Activated T-cell treated with anti-CD3 and anti-CD28 coated beads for 48 hours (primary cell): ENCODE data around the gene BPIFB2.
"Not testable (repeated sequence)": the region's sequence is repeated elsewhere in the genome, so short reads cannot be mapped to it uniquely, and the experiment has no call there.

Source experiments
- DNase-seq: peaks from one replicate; pipeline ENCODE4 v3.0.0-alpha.2; 2020; ENCODE audit warnings: low read depth

Gene BPIFB2, protein sequence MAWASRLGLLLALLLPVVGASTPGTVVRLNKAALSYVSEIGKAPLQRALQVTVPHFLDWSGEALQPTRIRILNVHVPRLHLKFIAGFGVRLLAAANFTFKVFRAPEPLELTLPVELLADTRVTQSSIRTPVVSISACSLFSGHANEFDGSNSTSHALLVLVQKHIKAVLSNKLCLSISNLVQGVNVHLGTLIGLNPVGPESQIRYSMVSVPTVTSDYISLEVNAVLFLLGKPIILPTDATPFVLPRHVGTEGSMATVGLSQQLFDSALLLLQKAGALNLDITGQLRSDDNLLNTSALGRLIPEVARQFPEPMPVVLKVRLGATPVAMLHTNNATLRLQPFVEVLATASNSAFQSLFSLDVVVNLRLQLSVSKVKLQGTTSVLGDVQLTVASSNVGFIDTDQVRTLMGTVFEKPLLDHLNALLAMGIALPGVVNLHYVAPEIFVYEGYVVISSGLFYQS

DNA sequence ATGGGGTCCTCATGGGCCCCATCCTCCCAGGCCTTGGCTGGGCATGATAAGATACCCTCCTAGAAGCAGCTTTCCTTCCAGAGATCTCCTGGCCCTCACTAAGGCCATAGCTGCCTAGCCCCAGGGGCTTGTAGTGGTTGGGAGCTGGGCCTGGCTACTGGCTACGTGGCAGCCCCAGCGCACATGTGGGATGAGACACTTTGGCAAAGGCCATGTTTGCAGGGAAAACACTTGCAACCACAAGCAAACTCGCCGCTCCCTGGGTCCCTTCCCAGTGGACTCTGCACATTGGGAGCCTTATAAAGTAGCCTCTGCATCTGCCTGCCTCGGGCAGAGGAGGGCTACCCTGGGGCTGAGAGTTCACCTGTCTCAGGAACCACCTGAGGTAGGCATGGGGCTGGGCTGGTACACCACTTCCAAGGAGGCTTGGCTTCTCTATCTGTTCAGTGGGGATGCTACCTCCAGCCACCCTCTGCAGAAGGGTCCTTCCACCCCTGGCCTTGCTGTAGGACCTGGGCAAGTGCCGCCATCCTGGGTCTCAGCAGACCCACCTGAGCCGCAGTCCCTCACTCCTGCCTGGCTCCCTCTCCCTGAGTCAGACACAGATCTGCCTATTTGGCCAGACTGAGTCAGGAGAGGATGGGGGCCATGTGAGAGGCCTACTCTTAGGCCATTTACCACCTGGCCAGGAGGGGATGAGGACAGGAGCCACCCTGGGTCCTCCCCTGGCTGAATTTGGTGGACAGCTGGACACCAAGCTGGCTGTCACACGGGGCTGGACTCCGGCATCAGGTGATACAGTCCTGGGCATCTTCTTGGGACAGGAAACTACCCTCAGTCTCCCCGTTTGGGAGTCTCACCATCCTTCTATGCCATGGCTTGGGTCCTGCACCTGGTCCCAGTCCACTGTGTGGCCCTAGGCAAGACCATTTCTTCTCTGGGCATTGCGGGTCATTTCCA lies at the start of gene BPIFB2:
Gene BPIFB2, plus strand, starts transcription at position 329 of the 960 bp plus-strand sequence. CDS start 871 bp downstream, outside the sequence.
- no peak for DNase-seq

DNA sequence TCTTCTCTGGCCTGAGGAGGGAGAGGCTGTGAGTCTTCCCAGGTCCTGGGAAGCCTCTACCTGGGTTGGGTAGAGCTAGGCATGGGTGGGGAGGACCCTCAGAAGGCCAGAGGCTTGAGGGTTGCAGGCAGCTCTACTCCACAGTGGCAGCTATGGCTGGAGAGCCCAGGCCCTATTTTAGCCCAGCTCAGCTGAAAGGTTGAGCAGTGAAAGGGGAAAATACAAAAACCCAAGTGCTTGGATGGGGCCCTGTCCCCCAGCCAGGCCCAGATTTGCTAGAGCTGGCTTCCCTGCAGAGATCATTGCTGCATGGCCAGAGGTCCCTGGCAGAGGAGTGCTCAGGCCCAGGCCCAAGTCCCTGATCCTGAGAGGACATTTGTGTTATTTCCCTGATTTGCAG lies 48.9 kb upstream of the BPIFB2 start:
- DNase-seq, result no peak

DNA sequence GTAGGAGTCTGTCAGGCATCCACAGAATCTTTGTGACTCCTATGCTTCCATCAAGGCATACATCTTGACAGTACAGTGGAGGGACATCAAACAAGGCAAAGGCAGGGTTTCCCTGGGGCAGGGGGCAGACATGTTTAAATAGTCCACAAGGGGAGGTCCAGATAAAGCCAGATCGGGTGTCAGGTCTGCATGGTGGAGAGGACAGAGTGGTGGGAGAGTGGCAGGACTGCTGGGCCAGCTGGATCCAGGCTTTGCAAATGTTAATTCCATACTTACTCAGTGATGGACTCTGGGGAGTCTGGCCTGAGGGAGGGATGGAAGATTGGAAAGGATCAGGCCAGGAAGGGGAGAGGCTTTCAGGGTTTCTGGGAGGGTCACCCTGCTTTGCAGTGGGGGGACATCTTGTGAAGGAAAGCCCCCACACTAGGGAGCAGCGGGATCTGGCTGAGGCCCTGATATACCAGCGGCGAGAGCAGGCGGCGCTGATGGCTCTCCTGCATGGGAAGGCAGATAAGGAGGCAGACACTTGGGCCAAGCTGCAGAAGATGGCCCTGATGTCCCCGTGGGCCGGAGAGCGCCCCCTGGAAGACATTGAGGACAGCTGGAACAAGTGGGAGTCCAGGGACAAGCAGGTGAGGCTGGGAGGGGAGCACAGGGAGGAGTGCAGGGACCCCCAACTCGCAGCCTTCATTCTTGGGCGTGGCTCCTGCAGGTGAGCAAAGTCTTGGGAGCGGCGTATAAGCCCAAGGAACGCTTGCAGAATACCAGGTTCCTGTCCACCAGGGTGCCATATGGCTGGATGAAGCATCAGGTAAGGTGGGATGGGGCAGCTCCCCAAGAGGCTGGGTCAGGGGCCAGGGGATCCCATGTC lies 47.9 kb upstream of the BPIFB2 start:
- no peak for DNase-seq

DNA sequence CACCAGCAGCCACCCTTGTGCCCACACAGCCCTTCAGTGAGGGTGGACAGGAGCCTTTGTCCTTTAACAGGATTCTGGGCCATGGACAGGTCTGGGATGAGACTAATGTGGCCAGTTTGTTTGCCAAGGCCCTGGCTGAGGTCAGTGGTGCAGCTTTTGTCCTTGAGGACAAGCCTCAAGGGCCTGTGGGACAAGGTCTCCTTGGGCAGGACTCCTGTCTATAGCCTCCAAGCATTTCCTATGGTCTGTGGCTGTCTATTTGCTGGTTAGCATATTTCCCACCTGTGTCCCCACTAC lies 47.3 kb upstream of the BPIFB2 start:
- no peak for DNase-seq

DNA sequence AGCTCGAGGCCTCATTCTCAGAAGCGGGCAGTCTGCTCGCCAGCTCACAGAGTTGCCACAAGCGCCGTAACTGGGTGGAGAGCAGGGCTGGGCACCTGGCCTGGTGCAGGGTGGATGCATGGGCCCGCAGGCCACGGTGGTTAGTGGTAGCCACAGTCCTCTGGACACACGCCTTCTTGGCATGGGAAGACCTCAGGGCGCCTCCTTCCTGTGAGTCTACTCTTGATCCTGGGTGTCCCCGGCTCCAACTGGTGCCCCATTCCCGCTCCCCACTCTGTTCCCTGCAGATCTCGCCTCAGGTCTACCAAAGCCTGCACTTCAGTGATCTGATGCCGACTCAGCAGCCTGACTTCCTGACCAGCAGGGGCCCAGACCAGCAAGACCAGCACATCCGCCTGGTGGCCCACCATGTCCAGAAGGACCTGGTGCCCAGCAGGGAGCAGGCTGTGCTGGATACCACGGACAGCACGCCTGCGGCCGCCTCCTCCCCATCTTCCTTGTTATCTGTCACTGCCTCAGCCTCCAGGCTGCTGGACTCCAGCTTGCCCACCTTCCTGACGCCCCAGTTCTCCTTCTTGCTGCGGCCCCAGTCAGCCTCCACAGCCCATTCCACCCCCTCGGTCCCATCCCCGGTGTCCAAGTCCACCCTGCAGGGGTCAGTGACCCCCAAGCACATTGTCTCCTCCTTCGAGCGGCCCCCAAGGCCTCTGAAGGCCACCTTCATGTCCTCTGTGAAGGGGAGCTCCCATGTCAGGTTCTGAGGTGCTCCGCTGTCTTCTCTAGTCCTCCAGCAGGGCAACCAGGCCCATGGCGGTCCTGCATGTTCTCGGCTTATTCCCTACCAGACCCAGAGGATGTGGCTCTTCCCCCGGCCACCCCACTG lies 46.4 kb upstream of the BPIFB2 start:
- DNase-seq, result no peak

DNA sequence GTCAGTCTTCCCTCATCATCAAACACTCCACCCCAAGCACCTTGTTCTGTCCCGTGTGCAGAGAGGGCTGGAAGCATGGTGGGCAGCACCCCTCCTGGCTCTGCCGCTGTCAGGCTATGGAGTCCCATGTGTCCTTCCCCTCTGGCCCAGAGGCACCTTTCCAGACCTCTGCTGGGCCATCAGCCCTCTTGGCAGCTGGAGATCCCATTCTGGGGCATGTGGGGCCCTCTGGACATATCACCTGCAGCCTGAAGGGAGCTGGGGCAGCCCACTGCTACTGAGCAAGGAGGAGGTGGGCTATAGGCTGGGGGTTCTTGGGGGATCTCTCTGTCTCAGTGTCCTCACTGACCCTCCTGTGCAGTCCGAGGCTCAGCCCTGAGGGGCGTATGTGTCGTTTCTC lies 45.5 kb upstream of the BPIFB2 start:
- DNase-seq, result no peak

DNA sequence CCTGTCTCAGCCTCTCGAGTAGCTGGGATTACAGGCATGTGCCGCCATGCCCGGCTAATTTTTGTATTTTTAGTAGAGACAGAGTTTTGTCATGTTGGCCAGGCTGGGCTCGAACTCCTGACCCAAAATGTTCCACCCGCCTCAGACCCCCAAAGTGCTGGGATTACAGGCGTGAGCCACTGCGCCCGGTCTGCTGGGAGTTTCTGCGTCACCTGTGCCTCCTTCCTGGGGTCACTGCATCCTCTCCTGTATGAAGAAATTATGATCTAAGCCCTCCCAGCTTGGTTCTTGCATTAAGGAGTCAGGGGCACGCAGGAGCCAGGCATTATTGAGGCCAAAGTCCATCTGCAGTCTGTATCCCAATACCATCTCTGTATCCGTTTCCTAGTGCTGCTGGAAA lies 44.9 kb upstream of the BPIFB2 start:
- DNase-seq, result not testable (repeated sequence)

DNA sequence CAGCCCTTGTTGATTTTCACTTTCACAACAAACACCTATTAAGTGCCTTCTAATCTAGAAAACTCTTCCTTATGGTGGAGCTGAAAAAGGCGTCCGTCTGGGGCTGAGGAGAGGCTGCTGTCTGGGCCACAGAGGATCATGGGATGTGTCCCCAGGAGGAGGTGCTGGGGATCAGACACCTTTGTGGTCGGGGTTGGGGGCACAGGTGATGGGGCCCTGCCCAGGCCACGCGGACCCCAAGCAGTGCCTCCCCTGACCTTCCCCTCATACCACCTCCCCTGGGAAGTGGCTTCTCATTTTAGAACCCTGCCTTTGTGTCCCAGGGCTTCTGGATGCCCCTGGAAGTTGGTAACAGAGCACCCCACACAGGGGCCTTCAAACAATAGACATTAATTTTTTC lies 44.3 kb upstream of the BPIFB2 start:
- no peak for DNase-seq

DNA sequence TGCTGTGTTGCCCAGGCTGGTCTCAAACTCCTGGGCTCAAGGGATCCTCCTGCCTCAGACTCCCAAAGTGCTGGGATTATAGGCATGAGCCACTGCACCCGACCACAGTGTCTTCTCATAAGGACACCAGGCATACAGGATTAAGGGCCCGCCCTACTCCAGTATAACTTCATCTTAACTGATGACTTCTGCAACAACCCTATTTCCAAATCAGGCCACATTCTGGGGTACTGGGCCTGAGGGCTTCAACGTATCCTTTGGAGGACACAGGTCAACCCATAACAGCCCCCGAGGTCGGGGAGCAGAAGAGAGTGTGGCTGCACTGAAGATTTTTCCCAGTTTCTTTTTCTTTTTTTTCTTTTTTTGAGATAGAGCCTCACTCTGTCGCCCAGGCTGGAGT lies 42.9 kb upstream of the BPIFB2 start:
- DNase-seq, result no peak

DNA sequence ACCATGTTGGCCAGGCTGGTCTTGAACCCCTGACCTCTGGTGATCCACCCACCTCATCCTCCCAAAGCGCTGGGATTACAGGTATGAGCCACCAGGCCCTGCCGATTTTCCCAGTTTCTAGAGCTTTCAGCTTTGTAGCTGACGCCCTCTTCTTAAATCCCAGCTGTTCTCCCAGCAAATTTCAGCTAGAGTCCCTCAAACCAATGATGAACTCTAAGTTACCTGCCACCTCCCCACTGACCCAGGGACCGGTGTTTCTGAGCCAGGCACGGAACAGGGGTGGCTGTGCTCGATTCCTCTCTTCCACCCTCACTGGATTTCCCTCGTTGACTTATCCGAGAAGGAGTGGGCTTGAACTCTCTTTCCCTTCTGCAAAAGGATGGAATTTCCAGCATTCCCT lies 42.4 kb upstream of the BPIFB2 start:
- no peak for DNase-seq

DNA sequence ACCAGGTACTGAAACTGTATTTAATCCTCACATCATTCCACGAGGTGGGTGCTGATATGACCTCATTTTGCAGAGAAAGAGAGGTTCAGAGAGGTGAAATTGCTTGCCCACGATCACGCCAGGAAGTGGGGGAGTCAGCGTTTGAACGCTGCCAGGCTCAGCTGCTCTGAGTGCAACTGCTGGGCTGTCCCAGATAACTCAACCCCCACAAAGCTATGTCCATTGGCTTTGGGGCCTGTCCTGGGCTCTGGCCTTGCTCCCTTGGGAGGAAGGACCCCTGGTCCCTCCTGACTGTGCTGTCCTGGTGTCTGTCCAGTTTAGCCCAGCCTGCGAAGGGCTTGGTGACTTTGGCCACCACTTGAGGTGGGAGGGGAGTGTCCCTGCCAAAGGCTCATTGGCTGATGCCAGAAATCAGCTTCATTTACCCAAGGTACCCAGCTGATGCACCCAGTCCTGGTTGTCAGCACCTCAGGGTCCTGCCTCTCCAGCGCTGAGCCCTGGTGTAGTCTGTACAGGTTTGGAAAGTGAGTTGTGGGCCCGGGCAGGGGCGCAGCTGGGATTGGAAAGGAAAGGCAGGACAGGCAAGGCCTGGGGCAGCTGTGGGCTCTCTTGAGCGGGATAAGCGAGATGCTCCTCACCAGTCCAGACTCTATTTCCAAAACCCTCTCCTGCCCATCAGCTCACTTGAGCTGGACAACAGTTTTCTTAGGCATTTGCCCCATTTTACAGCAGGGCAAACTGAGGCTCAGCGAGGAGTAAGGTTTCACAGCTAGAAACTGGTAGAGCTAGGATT lies 41.7 kb upstream of the BPIFB2 start:
- no peak for DNase-seq

DNA sequence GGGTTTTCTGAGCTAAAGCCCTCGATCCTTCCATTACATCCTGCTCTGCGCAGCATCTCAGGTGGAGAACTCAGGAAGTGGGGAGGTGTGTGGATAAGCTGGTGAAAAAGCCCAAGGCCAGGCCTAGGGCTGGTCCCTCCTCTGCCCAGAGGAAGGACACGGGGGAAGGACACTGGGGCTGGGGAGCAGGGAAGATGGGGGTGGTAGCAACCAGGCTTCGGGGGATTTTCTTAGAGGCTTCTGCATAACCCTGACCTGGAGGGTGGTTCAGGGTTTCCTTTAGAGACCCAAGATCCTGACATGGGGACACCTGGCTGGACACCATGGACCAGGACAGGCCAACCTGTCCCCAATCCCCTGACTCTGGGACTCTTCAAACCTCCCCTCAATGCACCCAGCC lies 41.1 kb upstream of the BPIFB2 start:
- no peak for DNase-seq

DNA sequence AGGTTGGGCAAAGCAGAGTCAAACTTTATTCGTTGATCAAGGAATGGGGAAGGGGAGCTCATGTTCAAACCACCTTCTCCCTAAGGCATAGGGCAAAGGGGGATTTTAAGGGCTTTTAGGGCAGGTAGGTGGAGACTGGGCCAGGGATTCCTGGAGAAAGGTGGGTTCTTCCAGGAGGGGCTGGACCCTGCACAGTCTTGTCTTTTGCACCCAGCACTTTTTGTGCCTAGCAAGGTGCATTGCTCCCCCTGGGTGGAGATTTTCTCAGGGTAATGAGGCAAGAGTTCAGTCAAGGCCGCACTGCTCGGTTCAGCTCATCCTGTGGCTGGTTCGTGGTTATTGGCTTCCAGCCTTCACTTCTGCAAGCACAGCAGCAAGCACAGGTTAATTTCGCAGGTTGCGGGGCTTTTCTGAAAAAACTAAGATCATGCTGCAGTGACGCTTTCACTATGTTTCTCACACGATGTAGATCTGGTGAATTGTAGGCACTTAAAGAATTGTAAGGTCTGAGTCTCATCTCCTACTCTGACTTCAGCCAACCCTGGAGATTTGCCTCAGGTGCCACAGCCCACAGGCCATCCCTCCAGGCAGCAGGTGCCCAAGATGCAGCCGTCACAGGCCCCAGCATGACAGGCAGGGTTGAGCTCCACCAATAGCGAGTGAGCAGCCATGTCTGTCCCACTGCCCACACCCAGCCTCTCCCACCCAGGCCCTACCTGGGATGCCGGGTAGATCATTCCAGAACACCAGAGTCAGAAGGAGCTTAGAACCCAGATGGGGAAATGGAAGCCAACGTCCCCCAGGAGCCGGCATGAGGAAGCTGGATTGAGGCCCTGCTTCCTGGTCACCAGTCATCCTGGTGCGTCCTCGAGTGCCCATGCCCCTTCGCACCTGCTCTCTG lies 40.4 kb upstream of the BPIFB2 start:
- no peak for DNase-seq

DNA sequence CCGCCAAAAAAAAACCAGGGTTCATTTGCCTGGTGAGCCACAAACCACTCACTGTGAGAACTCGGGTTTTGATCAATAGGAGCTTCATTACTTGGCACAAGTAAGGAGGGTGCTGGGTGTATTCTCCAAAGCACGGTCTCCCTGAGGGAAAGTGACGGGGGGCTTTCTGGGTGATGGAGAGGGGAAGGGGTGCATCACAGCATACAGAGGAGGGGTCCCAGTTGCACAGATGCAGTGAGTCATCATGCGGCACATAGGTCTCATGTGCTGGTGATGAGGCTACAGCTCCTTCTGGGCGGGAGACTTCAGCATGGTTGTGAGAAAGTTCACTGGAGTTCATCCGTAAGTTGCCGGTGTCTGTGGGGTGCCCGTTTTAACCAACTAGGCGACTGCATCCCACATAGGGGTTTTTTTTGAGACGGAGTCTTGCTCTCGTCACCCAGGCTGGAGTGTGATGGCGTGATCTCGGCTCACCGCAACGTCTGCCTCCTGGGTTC lies 39.5 kb upstream of the BPIFB2 start:
- DNase-seq, result no peak

DNA sequence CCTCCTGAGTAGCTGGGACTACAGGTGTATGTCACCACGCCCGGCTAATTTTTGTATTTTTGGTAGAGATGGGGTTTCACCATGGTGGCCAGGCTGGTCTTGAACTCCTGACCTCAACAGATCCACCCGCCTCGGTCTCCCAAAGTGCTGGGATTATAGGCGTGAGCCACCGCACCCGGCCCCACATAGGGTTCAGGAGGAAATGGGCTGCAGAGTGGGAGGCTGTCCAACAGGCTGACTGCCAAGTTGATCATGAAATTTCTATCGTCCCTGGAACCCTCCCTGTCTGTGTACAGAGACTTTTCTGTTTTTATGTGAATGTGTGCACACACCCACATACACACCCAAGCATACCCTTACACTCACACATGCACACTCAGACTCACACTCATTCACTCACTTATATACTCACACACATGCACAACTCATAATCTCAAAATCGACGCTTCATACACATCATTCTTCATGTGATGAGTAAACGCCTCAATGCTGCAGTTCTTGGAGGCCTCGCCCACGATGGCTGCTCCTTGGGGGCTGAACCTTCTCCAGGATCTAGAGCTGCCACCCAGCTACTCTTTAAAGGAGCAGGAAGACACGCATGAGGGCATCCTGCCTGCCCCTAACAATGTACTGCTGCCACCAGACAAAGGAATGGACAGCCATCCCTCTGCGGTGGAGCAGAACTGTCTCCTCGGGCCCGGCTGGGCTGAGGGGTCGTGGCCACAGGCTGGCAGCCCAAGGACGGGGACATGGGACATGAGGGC lies 38.8 kb upstream of the BPIFB2 start:
- no peak for DNase-seq

DNA sequence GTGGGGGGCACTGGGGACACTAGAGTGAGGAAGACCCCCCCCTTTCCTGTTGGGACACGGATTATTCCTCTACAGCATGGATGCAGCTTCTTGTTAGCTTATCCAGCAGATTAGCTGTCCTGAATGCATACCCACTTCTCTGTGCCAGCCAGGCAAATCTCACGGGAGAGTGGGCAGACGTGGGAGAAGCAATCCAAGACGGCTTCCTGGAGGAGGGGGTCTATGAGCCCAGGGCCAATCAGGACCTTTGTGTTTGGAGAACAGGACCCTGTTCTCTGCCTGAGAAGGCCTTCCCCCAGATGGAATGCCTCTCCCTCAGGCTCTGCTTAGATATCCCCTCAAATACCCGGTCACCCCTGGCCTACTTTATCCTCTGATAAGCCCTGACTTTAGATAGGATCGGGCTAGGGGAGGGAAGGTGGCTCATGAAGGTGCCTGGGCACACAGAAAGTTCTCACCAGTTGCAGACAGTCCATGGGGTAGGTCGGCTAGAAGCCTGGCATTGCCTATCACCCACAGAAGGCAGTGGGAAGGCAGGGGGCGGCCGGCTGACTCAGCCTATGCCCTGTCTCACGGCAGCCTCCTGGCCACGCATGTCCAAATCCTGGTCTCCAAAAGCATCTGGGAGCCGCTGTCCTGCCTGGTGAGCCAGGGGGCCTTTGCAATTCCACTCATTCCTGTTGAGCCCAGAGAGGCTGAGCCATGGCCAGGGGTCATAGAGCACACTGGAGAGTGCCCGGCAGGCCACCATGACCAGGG lies 38.0 kb upstream of the BPIFB2 start:
- no peak for DNase-seq

DNA sequence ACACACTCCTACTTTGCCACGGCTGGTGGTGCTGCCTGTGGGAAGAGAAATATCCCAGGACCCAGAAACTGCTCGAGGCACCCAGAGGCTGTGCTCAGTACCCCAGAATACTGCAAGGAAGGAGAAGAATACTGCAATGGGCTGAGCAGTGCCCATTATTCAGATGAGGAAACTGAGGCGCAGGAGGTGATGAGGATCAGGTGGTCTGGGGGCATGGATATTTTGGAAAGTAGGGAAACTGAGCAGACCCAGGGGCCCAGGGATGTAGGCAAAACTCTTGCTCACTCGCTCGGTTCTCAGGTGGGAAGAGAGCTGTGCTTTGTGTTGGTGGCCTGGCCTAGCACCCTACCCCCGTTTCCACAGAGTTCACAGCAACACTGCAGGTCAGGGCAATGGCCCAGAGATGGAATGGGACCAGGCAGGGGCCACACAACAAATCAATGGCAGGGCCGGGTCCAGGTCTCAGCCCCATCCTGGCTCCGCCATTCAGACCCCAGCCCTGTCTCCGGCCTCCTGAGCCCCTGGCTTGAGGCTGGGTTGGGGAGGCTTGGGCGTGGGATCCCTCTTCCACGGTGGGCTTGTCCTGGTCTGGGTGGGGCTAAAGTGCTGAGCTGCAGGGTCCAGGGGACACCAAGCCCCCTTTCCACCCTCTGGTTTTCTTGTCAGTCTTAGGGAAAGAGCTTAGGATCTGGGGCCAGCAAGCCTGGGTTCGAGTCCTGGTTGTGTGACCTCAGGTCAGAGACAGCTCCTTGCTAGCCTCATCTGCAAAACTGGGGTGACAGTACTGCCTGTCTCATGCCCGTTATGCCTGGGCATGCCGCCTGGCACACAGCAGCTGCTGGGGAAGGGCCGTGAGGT lies 37.2 kb upstream of the BPIFB2 start:
- DNase-seq, result no peak
